GM10248 (cell line): ENCODE results near the gene SHANK1.

Source experiments
- CTCF ChIA-PET: fragments of 300-600 bp; sonication (Branson Sonifier 250); formaldehyde crosslinking; extraction: SDS; loops from one replicate; lab custom pipeline; 2021; ENCODE audit warnings: antibody characterized with exemption; lab: Yijun Ruan, JAX
- POLR2A ChIA-PET: fragments of 350-650 bp; sonication (Branson Sonifier 250); formaldehyde crosslinking; extraction: SDS; loops from one replicate; lab custom pipeline; 2020; ENCODE audit warnings: antibody characterized with exemption; lab: Yijun Ruan, JAX
- DNase-seq: peaks from one replicate; pipeline ENCODE4 v3.0.0; 2012; ENCODE audit errors: extremely low spot score
- TF ChIP-seq, protein P1 (sequence below): IDR thresholded peaks from 2 replicates; pipeline ENCODE4 v1.5.1; 2012; ENCODE audit warnings: mild to moderate bottlenecking, low read depth; ENCODE audit errors: extremely low read depth, missing control alignments, control extremely low read depth

The SHANK1 gene

GRCh38 chr19:50639121-50640112, 80.2 kb downstream of the SHANK1 start, which contains the start of gene SYT3:
SYT3 (minus strand) TSS chr19:50639881; CDS start chr19:50637411, 2,470 bp downstream.
- CTCF ChIA-PET: no interaction called here
- TF ChIP-seq, protein P1, sequence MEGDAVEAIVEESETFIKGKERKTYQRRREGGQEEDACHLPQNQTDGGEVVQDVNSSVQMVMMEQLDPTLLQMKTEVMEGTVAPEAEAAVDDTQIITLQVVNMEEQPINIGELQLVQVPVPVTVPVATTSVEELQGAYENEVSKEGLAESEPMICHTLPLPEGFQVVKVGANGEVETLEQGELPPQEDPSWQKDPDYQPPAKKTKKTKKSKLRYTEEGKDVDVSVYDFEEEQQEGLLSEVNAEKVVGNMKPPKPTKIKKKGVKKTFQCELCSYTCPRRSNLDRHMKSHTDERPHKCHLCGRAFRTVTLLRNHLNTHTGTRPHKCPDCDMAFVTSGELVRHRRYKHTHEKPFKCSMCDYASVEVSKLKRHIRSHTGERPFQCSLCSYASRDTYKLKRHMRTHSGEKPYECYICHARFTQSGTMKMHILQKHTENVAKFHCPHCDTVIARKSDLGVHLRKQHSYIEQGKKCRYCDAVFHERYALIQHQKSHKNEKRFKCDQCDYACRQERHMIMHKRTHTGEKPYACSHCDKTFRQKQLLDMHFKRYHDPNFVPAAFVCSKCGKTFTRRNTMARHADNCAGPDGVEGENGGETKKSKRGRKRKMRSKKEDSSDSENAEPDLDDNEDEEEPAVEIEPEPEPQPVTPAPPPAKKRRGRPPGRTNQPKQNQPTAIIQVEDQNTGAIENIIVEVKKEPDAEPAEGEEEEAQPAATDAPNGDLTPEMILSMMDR: no peak
- peak; percentile 56 for DNase-seq
- POLR2A ChIA-PET: no interaction called here

GRCh38 chr19:50638600-50638999, 81.0 kb downstream of the SHANK1 start:
- CTCF ChIA-PET: no interaction called here
- TF ChIP-seq, protein P1: no peak
- no peak for DNase-seq
- POLR2A ChIA-PET: no interaction called here

DNA sequence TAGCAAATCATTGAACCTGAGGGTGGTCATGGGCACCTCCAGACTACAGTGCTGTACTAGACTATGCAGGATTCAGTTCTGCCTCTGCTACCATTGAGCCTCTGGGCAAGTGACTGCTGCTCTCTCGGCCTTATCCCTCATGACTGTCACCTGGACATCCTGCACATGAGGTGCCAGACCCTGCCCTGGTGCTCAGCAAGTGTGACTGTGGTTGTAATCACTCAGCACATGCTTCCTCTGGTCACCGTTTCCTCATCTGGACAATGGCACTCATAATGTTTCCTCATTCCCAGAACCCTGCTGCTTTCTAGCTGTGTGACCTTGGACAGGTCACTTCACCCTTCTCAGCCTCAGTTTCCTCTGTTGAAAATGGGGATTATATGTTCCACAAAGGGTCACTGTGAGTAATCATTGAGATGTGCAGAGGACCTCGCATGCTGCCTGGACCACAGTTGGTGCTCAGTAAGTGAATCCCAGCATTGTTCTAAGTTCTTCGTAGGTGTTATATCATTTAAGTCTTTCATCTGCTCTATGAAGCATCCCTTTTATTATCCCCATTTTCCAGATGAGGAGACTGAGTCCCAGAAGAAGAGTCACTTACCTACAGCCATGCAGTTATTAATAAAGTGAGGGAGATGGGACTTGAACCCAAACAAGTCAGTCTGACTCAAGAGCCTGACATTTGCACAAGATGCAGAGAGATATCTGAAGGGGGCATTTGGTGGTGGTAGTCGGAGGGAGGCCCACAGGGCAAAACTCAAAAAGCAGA, 83.1 kb downstream of the SHANK1 start:
- POLR2A ChIA-PET: no interaction called here
- TF ChIP-seq, protein P1: no peak
- CTCF ChIA-PET: no interaction called here
- DNase-seq: no peak

GRCh38 chr19:50633973-50634372, 85.6 kb downstream of the SHANK1 start:
- TF ChIP-seq, protein P1: no peak
- CTCF ChIA-PET: interaction anchor here (1.7 kb wide), 1 partner anchor 36 kb away, joined by 6 read pairs; no protein-coding TSS in a partner anchor
- POLR2A ChIA-PET: no interaction called here
- DNase-seq: no peak

DNA sequence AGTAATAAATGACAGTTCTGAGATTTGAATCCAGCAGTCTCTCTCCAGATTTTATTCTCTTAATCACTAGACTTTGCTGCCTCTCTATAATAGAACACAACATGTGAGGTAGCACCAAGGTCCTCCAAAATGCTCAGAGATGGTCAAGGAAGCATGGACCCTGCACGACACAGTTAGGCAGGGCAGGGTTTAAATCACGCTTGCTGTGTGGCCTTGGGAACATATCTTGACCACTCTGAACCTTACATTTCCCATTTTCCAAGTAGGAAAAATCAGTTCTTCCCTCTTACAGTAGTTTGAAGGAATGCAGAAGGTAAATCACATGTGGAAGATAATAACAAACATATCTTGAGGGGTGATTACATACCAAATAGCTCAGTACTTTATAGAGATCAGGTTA, 86.2 kb downstream of the SHANK1 start:
- TF ChIP-seq, protein P1: no peak
- ChIA-PET CTCF (interaction anchor here (1.7 kb wide), 1 partner anchor 37 kb away, joined by 6 read pairs; no protein-coding TSS in a partner anchor), POLR2A (no interaction called here)
- DNase-seq: no peak

DNA sequence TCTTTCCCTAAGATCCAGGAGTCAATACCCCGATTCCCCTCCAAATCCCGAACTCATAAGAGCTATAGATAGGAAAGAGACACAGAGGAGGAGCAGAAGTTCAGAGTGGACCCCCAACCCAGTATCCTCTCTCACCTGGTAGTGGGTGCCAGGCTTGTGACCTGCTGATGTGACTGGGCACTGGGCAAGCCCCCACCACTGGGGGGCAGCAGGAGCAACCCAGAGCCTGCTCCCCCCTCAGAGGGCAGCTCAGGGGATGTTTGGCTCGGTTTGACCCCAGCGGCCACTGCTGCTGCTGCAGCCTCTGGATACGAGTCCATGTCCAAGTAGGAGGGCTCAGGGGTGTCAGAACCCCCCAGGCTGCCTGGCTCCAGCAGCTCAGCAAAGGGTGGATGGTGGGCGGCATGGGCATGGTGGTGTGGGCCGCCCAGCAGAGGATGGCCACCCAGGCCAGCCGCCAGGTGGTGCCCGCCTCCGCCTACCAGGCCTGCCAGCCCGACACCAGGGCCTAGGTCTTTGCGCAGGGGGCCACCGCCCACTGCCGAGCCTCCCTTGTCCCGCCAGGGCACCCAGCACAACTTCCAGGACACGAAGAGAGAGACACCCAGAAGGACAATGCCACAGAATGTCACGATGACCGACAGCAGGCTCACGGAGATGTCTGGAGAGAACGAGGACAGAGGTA, 87.3 kb downstream of the SHANK1 start:
- TF ChIP-seq, protein P1: no peak
- DNase-seq: no peak
- CTCF ChIA-PET: no interaction called here
- POLR2A ChIA-PET: no interaction called here
